WTC11 (cell line): ENCODE results near the gene RBM8A. TPM values are rescaled to one million over a fixed set of nuclear protein-coding genes. Genes with fewer than 3 reads are reported as not detected.

ENCODE experiments used
- ATAC-seq: fragments of 200-7000 bp; cut with Tn5 transposase; 2 replicates; pipeline ENCODE4 v1.10.0; 2021; ENCODE audit warnings: mild to moderate bottlenecking, moderate library complexity
- CTCF ChIA-PET: fragments of 300-600 bp; sonication (Branson Sonifier 250); formaldehyde crosslinking; loops from one replicate; lab custom pipeline; 2021; ENCODE audit warnings: antibody characterized with exemption; lab: Charles Lee
- POLR2A ChIA-PET: fragments of 350-600 bp; sonication (Branson Sonifier 250); formaldehyde crosslinking; loops from one replicate; lab custom pipeline; 2021; ENCODE audit warnings: antibody characterized with exemption; lab: Charles Lee
- DNase-seq: peaks from one replicate; pipeline ENCODE4 v3.0.0; 2021; ENCODE audit warnings: low spot score
- H3K27ac Mint-ChIP-seq: 2 replicates; pipeline ENCODE4 v1.8.0; 2021; ENCODE audit warnings: mixed read lengths
- H3K27me3 Mint-ChIP-seq: 2 replicates; pipeline ENCODE4 v1.8.0; 2021; ENCODE audit warnings: low read depth, mild to moderate bottlenecking, moderate library complexity, mixed read lengths
- H3K36me3 Mint-ChIP-seq: 2 replicates; pipeline ENCODE4 v1.8.0; 2021; ENCODE audit warnings: mixed read lengths
- H3K4me1 Mint-ChIP-seq: 2 replicates; pipeline ENCODE4 v1.8.0; 2022; ENCODE audit warnings: mixed read lengths
- H3K4me3 Mint-ChIP-seq: 2 replicates; pipeline ENCODE4 v1.8.0; 2021; ENCODE audit warnings: mild to moderate bottlenecking, moderate library complexity, mixed read lengths
- H3K9me3 Mint-ChIP-seq: 2 replicates; pipeline ENCODE4 v1.8.0; 2021; ENCODE audit warnings: mixed read lengths
- ELF4 ChIP-seq: sonication (generic); formaldehyde crosslinking; IDR thresholded peaks from 2 replicates; pipeline ENCODE4 v1.8.1; 2022; ENCODE audit warnings: low read depth, mild to moderate bottlenecking, moderate library complexity, missing genetic modification reagents
- GTF2I ChIP-seq: fragments of 250-450 bp; sonication (Bioruptor Pico); conservative IDR thresholded peaks from 2 replicates; pipeline ENCODE4 v1.4.0; 2021; ENCODE audit warnings: mild to moderate bottlenecking
- KAT7 ChIP-seq: sonication (generic); formaldehyde crosslinking; IDR thresholded peaks from 2 replicates; pipeline ENCODE4 v1.8.1; 2023; ENCODE audit warnings: missing genetic modification reagents, mild to moderate bottlenecking, borderline replicate concordance
- MAX ChIP-seq: sonication (generic); formaldehyde crosslinking; IDR thresholded peaks from 2 replicates; pipeline ENCODE4 v1.8.0; 2022; ENCODE audit warnings: mild to moderate bottlenecking, missing genetic modification reagents
- NR2C2 ChIP-seq: sonication (generic); formaldehyde crosslinking; IDR thresholded peaks from 2 replicates; pipeline ENCODE4 v1.8.0; 2022; ENCODE audit warnings: mild to moderate bottlenecking, missing genetic modification reagents
- NR3C1 ChIP-seq: sonication (generic); formaldehyde crosslinking; conservative IDR thresholded peaks from 2 replicates; pipeline ENCODE4 v1.8.1; 2023; ENCODE audit warnings: low read depth, mild to moderate bottlenecking, missing genetic modification reagents
- OVOL2 ChIP-seq: fragments of 250-450 bp; sonication (Bioruptor Pico); IDR thresholded peaks from 2 replicates; pipeline ENCODE4 v1.9.0; 2021; ENCODE audit warnings: mild to moderate bottlenecking, borderline replicate concordance
- TP53 ChIP-seq: sonication (generic); formaldehyde crosslinking; IDR thresholded peaks from 2 replicates; pipeline ENCODE4 v1.8.1; 2023; ENCODE audit warnings: mild to moderate bottlenecking, missing genetic modification reagents
- ZBTB21 ChIP-seq: sonication (generic); formaldehyde crosslinking; IDR thresholded peaks from 2 replicates; pipeline ENCODE4 v1.8.1; 2023; ENCODE audit warnings: mild to moderate bottlenecking, missing genetic modification reagents, borderline replicate concordance
- ZNF138 ChIP-seq: sonication (generic); formaldehyde crosslinking; conservative IDR thresholded peaks from 2 replicates; pipeline ENCODE4 v1.8.1; 2022; ENCODE audit warnings: mild to moderate bottlenecking, moderate library complexity, missing genetic modification reagents
- ZNF232 ChIP-seq: sonication (generic); formaldehyde crosslinking; IDR thresholded peaks from 2 replicates; pipeline ENCODE4 v1.8.0; 2022; ENCODE audit warnings: mild to moderate bottlenecking, missing genetic modification reagents
- ZNF263 ChIP-seq: sonication (generic); formaldehyde crosslinking; IDR thresholded peaks from 2 replicates; pipeline ENCODE4 v1.8.1; 2022; ENCODE audit warnings: low read depth, mild to moderate bottlenecking, moderate library complexity, missing genetic modification reagents
- ZNF317 ChIP-seq: sonication (generic); formaldehyde crosslinking; IDR thresholded peaks from 2 replicates; pipeline ENCODE4 v1.8.1; 2023; ENCODE audit warnings: low read depth, mild to moderate bottlenecking, moderate library complexity, missing genetic modification reagents, borderline replicate concordance
- ZNF396 ChIP-seq: fragments of 250-450 bp; sonication (Bioruptor Pico); IDR thresholded peaks from 2 replicates; pipeline ENCODE4 v1.8.0; 2021; ENCODE audit warnings: mild to moderate bottlenecking, moderate library complexity, borderline replicate concordance
- ZNF416 ChIP-seq: fragments of 250-450 bp; sonication (Bioruptor Pico); IDR thresholded peaks from 2 replicates; pipeline ENCODE4 v1.9.0; 2021; ENCODE audit warnings: mild to moderate bottlenecking, inconsistent platforms
- ZNF423 ChIP-seq: fragments of 250-450 bp; sonication (Bioruptor Pico); IDR thresholded peaks from 2 replicates; pipeline ENCODE4 v2.1.2; 2022; ENCODE audit warnings: mild to moderate bottlenecking, moderate library complexity
- total RNA-seq: library from RNA; stranded (reverse); gene quantifications from 3 replicates; pipeline ENCODE4 v1.2.3, GENCODE V29; 2021
- TF ChIP-seq, protein P1 (sequence below): sonication (generic); formaldehyde crosslinking; conservative IDR thresholded peaks from 2 replicates; pipeline ENCODE4 v1.8.1; 2023; ENCODE audit warnings: mild to moderate bottlenecking, low read depth, missing genetic modification reagents, moderate library complexity
- TF ChIP-seq, protein P2 (sequence below): fragments of 250-450 bp; sonication (Bioruptor Pico); conservative IDR thresholded peaks from 2 replicates; pipeline ENCODE4 v1.9.0; 2021; ENCODE audit warnings: mild to moderate bottlenecking
- TF ChIP-seq, protein P3 (sequence below): fragments of 250-450 bp; sonication (Bioruptor Pico); IDR thresholded peaks from 2 replicates; pipeline ENCODE4 v1.8.0; 2021; ENCODE audit warnings: mild to moderate bottlenecking

Gene RBM8A
- total RNA-seq, 1 experiment from 2014 or later = 199 TPM

- TF ChIP-seq NR2C2 (CRISPR knock-in tag) (no peak), ZBTB21 (no peak), ZNF396 (CRISPR knock-in tag) (no peak), ZNF263 (CRISPR knock-in tag) (no peak), ZNF416 (CRISPR knock-in tag) (no peak), OVOL2 (CRISPR knock-in tag) (no peak)
Observed at GRCh38 chr1:145877923-145878486, 49.3 kb downstream of the RBM8A start (continued).

DNA sequence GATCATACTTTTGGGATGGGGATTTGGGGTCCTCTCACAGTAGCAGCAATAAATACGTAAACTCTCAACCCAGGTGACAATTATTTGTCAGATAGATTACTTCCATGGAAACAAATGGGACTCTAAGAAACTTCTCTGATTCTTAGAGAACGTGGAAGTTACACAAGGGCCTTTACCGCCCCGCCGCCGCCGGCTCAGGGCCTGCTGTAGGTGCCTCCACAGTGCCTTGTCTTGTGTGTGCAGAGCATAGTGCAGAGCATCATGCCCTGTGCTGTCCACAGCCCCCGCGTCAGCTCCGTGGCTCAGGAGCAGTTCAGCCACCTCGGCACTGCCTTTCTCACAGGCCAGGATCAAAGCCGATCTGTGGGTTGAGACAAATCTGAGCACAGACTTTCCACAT, 52.6 kb downstream of the RBM8A start:
- no peaks in the 10 kb centered on the region for H3K36me3 Mint-ChIP-seq
- TF ChIP-seq GTF2I (CRISPR knock-in tag) (no peak), ZNF423 (CRISPR knock-in tag) (no peak), MAX (CRISPR knock-in tag) (no peak), TP53 (CRISPR knock-in tag) (no peak), KAT7 (no peak), ZNF138 (CRISPR knock-in tag) (no peak), NR3C1 (CRISPR knock-in tag) (no peak), ELF4 (no peak), ZNF317 (CRISPR knock-in tag) (no peak), ZNF263 (CRISPR knock-in tag) (no peak), ZNF232 (CRISPR knock-in tag) (no peak)
- TF ChIP-seq, protein P1, sequence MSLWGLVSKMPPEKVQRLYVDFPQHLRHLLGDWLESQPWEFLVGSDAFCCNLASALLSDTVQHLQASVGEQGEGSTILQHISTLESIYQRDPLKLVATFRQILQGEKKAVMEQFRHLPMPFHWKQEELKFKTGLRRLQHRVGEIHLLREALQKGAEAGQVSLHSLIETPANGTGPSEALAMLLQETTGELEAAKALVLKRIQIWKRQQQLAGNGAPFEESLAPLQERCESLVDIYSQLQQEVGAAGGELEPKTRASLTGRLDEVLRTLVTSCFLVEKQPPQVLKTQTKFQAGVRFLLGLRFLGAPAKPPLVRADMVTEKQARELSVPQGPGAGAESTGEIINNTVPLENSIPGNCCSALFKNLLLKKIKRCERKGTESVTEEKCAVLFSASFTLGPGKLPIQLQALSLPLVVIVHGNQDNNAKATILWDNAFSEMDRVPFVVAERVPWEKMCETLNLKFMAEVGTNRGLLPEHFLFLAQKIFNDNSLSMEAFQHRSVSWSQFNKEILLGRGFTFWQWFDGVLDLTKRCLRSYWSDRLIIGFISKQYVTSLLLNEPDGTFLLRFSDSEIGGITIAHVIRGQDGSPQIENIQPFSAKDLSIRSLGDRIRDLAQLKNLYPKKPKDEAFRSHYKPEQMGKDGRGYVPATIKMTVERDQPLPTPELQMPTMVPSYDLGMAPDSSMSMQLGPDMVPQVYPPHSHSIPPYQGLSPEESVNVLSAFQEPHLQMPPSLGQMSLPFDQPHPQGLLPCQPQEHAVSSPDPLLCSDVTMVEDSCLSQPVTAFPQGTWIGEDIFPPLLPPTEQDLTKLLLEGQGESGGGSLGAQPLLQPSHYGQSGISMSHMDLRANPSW (CRISPR knock-in tag) = no peak
- TF ChIP-seq, protein P2, sequence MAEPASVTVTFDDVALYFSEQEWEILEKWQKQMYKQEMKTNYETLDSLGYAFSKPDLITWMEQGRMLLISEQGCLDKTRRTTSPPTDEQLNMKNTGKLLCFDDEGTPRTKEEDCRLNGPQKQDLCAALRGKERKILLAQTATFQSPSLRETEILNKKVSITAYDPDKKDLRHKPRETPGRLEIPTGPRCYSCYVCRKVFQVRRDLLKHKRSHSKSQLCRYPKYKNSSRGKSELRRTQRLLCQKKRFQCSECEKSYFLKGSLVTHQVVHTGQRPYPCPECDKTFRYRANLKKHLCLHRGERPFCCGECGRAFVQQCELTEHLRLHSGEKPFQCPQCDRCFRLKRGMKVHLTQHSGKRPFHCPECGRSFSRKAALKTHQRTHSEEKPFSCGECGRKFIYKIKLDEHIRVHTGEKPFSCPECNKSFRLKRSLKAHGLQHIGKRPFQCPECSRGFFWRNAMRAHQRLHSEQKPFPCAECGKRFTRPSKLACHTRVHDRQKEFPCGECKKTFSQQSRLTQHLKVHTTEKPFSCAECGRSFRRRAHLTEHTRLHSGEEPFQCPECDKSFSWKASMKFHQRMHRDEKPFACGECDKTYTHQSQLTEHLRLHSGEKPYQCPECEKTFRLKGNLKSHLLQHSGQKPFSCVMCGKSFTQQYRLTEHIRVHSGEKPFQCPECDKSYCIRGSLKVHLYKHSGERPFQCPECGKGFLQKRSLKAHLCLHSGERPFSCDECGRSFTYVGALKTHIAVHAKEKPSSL (CRISPR knock-in tag) = no peak
- TF ChIP-seq, protein P3, sequence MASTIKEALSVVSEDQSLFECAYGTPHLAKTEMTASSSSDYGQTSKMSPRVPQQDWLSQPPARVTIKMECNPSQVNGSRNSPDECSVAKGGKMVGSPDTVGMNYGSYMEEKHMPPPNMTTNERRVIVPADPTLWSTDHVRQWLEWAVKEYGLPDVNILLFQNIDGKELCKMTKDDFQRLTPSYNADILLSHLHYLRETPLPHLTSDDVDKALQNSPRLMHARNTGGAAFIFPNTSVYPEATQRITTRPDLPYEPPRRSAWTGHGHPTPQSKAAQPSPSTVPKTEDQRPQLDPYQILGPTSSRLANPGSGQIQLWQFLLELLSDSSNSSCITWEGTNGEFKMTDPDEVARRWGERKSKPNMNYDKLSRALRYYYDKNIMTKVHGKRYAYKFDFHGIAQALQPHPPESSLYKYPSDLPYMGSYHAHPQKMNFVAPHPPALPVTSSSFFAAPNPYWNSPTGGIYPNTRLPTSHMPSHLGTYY (CRISPR knock-in tag) = no peak
- H3K27ac Mint-ChIP-seq = no peak overlapping the region
- no peak for DNase-seq
- ATAC-seq = no peak
- H3K27me3 Mint-ChIP-seq = peaks cover 39% of the 10 kb centered on the region
- H3K4me3 Mint-ChIP-seq = no peak overlapping the region
- H3K9me3 Mint-ChIP-seq = no peaks in the 10 kb centered on the region
- ChIA-PET CTCF (no interaction called here), POLR2A (no interaction called here)
- H3K4me1 Mint-ChIP-seq = peaks cover 32% of the 10 kb centered on the region
